Measurements from ENCODE around the gene NOS3. TPM values are rescaled to one million over a fixed set of nuclear protein-coding genes. Genes with fewer than 3 reads are reported as not detected.
A peak's percentile ranks its signal among the peaks of the same experiment; 100 is the strongest.

Gene NOS3
- total RNA-seq, 3 donors from 2014 or later, result 3.8 to 35.1 (median 5.1) TPM

DNA sequence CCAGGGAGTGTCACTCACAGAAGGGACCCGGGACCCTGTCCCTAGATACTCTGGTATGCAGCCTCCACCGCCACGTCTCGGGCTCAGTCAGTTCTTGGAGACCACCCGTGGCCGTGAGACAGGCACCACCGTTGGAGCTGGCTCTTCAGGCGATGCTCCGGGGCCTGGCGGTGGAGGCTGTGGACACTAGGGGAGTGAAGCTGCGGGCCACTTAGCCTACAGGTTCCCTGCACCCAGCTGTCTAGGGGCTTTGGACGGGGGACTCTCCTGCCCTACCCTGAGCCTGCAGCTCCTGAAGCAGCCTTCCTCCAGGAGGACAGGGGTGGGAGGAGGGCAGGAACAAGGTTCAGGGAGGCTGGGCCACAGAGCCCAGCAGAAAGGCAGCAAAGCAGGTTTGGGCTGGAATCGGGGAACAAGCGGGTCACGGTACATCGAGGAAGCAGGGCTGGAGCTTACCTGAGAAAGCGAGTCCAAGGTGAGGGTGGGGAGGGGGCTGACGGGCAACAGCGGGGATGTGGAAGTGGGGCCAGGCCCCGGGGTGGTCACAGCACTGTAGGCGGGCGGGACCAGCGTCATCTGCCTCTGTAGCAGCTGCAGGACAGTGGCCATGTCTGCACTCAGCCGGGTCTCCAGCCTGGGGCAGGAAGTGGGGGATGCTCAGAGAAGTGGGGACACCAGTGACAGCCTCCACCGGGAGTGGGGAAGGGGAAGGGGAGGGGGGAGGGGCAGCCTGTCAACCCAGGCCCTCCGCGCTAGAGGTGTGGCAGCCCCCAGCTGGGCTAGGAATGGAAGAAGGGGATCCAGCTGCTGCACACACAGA is 44.2 kb upstream of the NOS3 start:
- TF ChIP-seq POLR2A (IDR thresholded peaks at IDR 0.05) (no peak), POLR2AphosphoS5 (IDR thresholded peaks at IDR 0.05) (no peak)
- TF ChIP-seq, protein P1, sequence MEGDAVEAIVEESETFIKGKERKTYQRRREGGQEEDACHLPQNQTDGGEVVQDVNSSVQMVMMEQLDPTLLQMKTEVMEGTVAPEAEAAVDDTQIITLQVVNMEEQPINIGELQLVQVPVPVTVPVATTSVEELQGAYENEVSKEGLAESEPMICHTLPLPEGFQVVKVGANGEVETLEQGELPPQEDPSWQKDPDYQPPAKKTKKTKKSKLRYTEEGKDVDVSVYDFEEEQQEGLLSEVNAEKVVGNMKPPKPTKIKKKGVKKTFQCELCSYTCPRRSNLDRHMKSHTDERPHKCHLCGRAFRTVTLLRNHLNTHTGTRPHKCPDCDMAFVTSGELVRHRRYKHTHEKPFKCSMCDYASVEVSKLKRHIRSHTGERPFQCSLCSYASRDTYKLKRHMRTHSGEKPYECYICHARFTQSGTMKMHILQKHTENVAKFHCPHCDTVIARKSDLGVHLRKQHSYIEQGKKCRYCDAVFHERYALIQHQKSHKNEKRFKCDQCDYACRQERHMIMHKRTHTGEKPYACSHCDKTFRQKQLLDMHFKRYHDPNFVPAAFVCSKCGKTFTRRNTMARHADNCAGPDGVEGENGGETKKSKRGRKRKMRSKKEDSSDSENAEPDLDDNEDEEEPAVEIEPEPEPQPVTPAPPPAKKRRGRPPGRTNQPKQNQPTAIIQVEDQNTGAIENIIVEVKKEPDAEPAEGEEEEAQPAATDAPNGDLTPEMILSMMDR (IDR thresholded peaks at IDR 0.05), result no peak
- no peaks in the 10 kb centered on the region for H3K36me3 ChIP-seq
- no peak overlapping the region for H3K4me3 ChIP-seq
- H3K9me3 ChIP-seq, result no peaks in the 10 kb centered on the region
- DNase-seq (ENCODE audit: low spot score in 2 of 2), result peak in 1 of 2 donors; percentile 48
- H3K27me3 ChIP-seq, result peaks cover 0 to 21% of the 10 kb centered on the region in 2 donors
- intact Hi-C loops (cut with DNase I; ENCODE audit: low total_unique reads), result no loop called here
- H3K4me1 ChIP-seq, result no peaks in the 10 kb centered on the region
- no peak overlapping the region for H3K27ac ChIP-seq

DNA sequence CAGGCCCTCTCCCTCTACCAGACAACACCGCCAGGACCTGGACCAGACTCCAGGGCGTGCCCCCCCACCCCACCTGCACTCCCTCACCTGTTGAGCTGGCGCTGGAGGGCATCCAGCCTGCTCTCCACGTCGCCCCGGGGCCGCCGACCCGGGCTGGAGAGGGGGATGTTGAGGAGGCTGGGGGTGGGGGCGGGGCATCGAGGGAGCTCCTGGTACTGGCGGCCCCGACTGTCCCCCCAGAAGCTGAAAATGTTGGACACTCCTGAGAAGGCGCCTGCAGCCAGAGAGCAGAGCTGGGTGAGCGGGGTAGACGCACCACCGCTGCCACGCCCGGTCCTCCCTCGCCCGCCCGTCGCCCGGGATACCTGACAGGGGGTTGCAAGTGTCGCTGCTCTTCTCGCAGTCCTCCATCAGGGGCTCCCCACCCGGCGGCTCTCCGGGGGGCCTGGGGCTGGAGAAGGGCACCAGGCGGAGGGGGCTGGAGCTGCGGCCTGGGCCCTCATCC is 43.5 kb upstream of the NOS3 start:
- Histone ChIP-seq H3K36me3 (no peaks in the 10 kb centered on the region), H3K27me3 (peaks cover 0 to 21% of the 10 kb centered on the region in 2 donors), H3K4me1 (no peaks in the 10 kb centered on the region), H3K9me3 (no peaks in the 10 kb centered on the region), H3K4me3 (no peak overlapping the region), H3K27ac (no peak overlapping the region)
- TF ChIP-seq POLR2AphosphoS5 (IDR thresholded peaks at IDR 0.05) (no peak), POLR2A (IDR thresholded peaks at IDR 0.05) (no peak)
- TF ChIP-seq, protein P1 (IDR thresholded peaks at IDR 0.05), result no peak
- DNase-seq (ENCODE audit: low spot score in 2 of 2), result peak in 1 of 2 donors; percentile 45
- intact Hi-C loops (cut with DNase I; ENCODE audit: low total_unique reads), result no loop called here

DNA sequence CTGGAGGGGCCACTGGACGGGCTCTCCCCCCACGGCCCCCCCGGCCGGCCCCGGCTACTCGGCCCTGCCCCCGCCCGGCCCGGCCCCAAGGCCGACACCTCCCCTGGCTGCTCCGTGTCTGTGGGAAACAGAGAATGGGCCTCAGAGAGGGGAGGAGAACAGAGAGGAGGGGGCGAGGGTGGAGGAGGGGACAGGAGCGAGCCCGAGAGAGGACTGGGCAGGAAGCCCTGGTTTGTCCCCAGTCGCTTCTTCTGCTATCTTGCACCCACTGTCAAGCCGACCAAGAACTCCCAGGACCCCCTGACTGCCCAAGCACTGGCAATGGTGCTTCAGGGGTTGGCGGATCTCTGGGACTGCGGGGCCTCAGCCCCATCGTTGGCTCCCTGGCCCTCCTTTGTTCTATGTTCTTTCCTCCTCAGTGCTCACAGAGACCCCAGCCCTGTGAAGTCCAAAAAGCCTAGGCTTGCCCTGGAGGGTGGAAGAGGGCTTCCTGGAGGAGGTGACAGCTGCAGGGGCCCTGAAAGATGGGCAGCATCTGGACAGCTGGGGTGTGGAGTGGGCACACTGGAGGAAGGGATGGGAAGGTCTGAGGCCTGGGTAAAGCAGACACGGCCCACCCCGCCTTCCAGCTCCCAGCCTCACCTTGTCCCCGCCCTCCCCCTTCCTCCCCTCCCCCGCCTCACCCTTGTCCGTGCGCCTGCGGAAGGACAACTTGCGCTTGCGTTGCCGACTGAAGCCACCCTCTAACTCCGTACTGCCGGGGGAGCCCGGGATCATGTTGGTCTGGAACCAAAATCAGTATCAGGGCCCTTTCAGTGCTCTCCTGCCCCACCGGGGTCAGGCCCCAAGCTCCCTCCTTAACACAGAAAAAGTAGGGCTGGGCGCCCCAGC is 42.8 kb upstream of the NOS3 start:
- H3K4me3 ChIP-seq, result no peak overlapping the region
- H3K9me3 ChIP-seq, result no peaks in the 10 kb centered on the region
- H3K27ac ChIP-seq, result no peak overlapping the region
- H3K4me1 ChIP-seq, result no peaks in the 10 kb centered on the region
- no peak for TF ChIP-seq POLR2AphosphoS5 (IDR thresholded peaks at IDR 0.05)
- TF ChIP-seq, protein P1 (IDR thresholded peaks at IDR 0.05), result no peak
- TF ChIP-seq POLR2A (IDR thresholded peaks at IDR 0.05), result no peak
- H3K27me3 ChIP-seq, result peaks cover 0 to 21% of the 10 kb centered on the region in 2 donors
- DNase-seq (ENCODE audit: low spot score in 2 of 2), result peak in 1 of 2 donors; percentile 36
- no peaks in the 10 kb centered on the region for H3K36me3 ChIP-seq
- intact Hi-C loops (cut with DNase I; ENCODE audit: low total_unique reads), result no loop called here

DNA sequence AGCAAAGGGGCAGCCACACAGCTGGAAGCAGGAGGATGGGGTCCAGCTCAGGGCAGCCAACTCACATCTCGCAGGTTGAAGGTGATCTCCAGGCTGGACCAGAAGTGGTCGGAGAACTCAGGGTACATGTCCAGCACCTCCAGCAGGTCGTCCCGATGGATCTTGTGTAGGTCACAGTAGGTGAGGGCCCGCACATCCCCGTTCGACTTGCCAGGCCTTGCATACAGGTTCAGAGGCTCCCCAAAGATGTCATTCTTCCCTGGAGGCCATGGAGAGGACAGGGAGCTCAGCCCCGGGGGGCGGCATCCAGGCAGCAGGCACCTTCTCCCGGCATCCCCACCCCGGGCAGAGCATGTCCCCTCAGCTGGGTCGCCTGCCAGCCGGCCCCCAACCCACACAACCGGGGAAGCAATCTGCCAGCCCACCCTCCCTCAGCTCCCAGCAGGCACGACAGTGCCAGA is 42.0 kb upstream of the NOS3 start:
- Histone ChIP-seq H3K9me3 (no peaks in the 10 kb centered on the region), H3K36me3 (no peaks in the 10 kb centered on the region), H3K4me3 (no peak overlapping the region), H3K27ac (no peak overlapping the region), H3K4me1 (no peaks in the 10 kb centered on the region), H3K27me3 (peaks cover 0 to 22% of the 10 kb centered on the region in 2 donors)
- no peak for TF ChIP-seq POLR2AphosphoS5 (IDR thresholded peaks at IDR 0.05)
- TF ChIP-seq POLR2A (IDR thresholded peaks at IDR 0.05), result no peak
- TF ChIP-seq, protein P1 (IDR thresholded peaks at IDR 0.05), result no peak
- intact Hi-C loops (cut with DNase I; ENCODE audit: low total_unique reads), result no loop called here
- peak in 1 of 2 donors; percentile 34 for DNase-seq (ENCODE audit: low spot score in 2 of 2)
